Stomach (tissue), 4 donors: ENCODE measurements around the gene C1orf198.

Experiments
- POLR2A ChIP-seq, 4 donors: fragments of 450-650 bp; IDR thresholded peaks; one replicate each; pipeline ENCODE4 v1.6.1; 2016; ENCODE audit warnings: antibody characterized with exemption in 4 of 4, control low read depth in 2 of 4, mild to moderate bottlenecking in 1 of 4, moderate library complexity in 1 of 4
- POLR2AphosphoS5 ChIP-seq, 3 donors: sonication (generic); formaldehyde crosslinking; IDR thresholded peaks; one replicate each; pipeline ENCODE4 v1.6.1; 2016; ENCODE audit warnings: antibody characterized with exemption in 3 of 3
- TF ChIP-seq, protein P1 (sequence below), 7 experiments: fragments of 450-650 bp in 4 of 7; fragments of 200-600 bp in 3 of 7; sonication (generic) in 3 of 7; IDR thresholded peaks; one replicate each; pipeline ENCODE4 v1.5.1; 2016 to 2019; ENCODE audit warnings: antibody characterized with exemption in 7 of 7, control low read depth in 2 of 7, mild to moderate bottlenecking in 1 of 7

DNA sequence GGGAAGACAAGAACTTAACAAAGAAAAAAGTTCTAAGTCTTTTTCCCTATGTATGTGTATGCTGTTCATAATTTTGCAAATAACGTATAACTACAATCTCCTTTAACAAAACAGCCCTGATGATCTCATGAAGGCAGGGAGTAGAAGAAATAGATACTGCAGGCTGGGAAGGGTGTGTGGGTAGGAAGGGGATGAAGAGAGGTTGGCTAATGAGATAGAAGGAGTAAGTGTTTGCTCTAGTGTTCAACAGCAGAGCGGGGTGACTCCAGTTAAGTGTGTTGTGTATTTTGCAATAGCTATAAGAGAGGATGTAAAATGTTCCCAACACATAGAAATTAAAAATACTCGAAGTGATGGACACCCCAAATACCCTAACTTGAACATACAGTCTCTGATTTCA lies 20.1 kb downstream of the C1orf198 start:
- TF ChIP-seq, protein P1, sequence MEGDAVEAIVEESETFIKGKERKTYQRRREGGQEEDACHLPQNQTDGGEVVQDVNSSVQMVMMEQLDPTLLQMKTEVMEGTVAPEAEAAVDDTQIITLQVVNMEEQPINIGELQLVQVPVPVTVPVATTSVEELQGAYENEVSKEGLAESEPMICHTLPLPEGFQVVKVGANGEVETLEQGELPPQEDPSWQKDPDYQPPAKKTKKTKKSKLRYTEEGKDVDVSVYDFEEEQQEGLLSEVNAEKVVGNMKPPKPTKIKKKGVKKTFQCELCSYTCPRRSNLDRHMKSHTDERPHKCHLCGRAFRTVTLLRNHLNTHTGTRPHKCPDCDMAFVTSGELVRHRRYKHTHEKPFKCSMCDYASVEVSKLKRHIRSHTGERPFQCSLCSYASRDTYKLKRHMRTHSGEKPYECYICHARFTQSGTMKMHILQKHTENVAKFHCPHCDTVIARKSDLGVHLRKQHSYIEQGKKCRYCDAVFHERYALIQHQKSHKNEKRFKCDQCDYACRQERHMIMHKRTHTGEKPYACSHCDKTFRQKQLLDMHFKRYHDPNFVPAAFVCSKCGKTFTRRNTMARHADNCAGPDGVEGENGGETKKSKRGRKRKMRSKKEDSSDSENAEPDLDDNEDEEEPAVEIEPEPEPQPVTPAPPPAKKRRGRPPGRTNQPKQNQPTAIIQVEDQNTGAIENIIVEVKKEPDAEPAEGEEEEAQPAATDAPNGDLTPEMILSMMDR (IDR thresholded peaks at IDR 0.05) = no peak
- TF ChIP-seq POLR2AphosphoS5 (IDR thresholded peaks at IDR 0.05) = no peak
- no peak for TF ChIP-seq POLR2A (IDR thresholded peaks at IDR 0.05)
